B cell (primary cell): ENCODE results near the gene FCRL2. TPM values are rescaled to one million over a fixed set of nuclear protein-coding genes. Genes with fewer than 3 reads are reported as not detected.

Experiments
- ATAC-seq: fragments of 200-7000 bp; cut with Tn5 transposase; one replicate; pipeline ENCODE4 v1.10.0; 2021; ENCODE audit warnings: low read depth, mild to moderate bottlenecking, moderate number of reproducible peaks, moderate library complexity
- CTCF ChIA-PET: fragments of 350-600 bp; sonication (Branson Sonifier 250); formaldehyde crosslinking; loops from one replicate; lab custom pipeline; 2021; ENCODE audit warnings: antibody characterized with exemption, inconsistent platforms; lab: Charles Lee
- POLR2A ChIA-PET: fragments of 350-600 bp; sonication (Branson Sonifier 250); formaldehyde crosslinking; loops from one replicate; lab custom pipeline; 2021; ENCODE audit warnings: antibody characterized with exemption; lab: Charles Lee
- DNase-seq: peaks from one replicate; pipeline ENCODE4 v3.0.0; 2013
- H2AFZ ChIP-seq: 2 replicates; pipeline ENCODE4 v1.6.1; 2012; ENCODE audit warnings: mild to moderate bottlenecking, low read depth, low read length; ENCODE audit not compliant: insufficient read depth, poor library complexity, severe bottlenecking
- H3K27ac ChIP-seq, 2 donors: 1 replicate in 1 of 2; 2 replicates in 1 of 2; pipeline ENCODE4 v1.5.1; 2012 to 2013; ENCODE audit warnings: low read length in 2 of 2, mild to moderate bottlenecking in 2 of 2, moderate library complexity in 1 of 2
- H3K27me3 ChIP-seq, 4 experiments: fragments of 200-600 bp in 1 of 4; sonication (generic) in 1 of 4; replicated peaks in 1 of 4; 1 replicate in 2 of 4; 2 replicates in 2 of 4; pipeline versions ENCODE4 v1.6.1 to v1.7.0; 2013 to 2016; ENCODE audit warnings: low read length in 3 of 4, mild to moderate bottlenecking in 2 of 4, mixed read lengths in 1 of 4, moderate library complexity in 1 of 4; ENCODE audit not compliant: insufficient read depth in 4 of 4, control insufficient read depth in 3 of 4; ENCODE audit errors: control extremely low read depth in 1 of 4
- H3K36me3 ChIP-seq, 2 experiments: replicated peaks in 1 of 2; 1 replicate in 1 of 2; 2 replicates in 1 of 2; pipeline versions ENCODE4 v1.6.1 to v1.7.1; 2013; ENCODE audit warnings: low read length in 1 of 2; ENCODE audit not compliant: insufficient read depth in 2 of 2, control insufficient read depth in 1 of 2; ENCODE audit errors: control extremely low read depth in 1 of 2, extremely low read depth in 1 of 2
- H3K4me1 ChIP-seq, 2 donors: fragments of 200-600 bp in 1 of 2; sonication (generic) in 1 of 2; 1 replicate in 1 of 2; 2 replicates in 1 of 2; pipeline versions ENCODE4 v1.5.1 to v1.6.1; 2013 to 2017; ENCODE audit warnings: low read length in 2 of 2; ENCODE audit not compliant: control insufficient read depth in 2 of 2, insufficient read depth in 2 of 2
- H3K4me2 ChIP-seq: replicated peaks from 2 replicates; pipeline ENCODE3; 2012; ENCODE audit warnings: mild to moderate bottlenecking, low read depth, low read length; ENCODE audit not compliant: poor library complexity, severe bottlenecking
- H3K4me3 ChIP-seq, 5 experiments: fragments of 200-600 bp in 1 of 5; sonication (generic) in 1 of 5; 1 replicate in 3 of 5; 2 replicates in 2 of 5; pipeline versions ENCODE4 v1.5.1 to v1.7.0; 2011 to 2016; ENCODE audit warnings: low read length in 4 of 5, mild to moderate bottlenecking in 4 of 5, low read depth in 2 of 5, control low read depth in 1 of 5, moderate library complexity in 1 of 5; ENCODE audit not compliant: insufficient read depth in 1 of 5; ENCODE audit errors: control extremely low read depth in 1 of 5, extremely low read depth in 1 of 5
- H3K79me2 ChIP-seq: fragments of 200-600 bp; sonication (generic); one replicate; pipeline ENCODE4 v1.6.0; 2016; ENCODE audit warnings: low read length; ENCODE audit not compliant: control insufficient read depth, insufficient read depth
- H3K9ac ChIP-seq: fragments of 200-600 bp; sonication (generic); 2 replicates; pipeline ENCODE4 v1.6.1; 2017; ENCODE audit warnings: mild to moderate bottlenecking, low read length, moderate library complexity
- H3K9me3 ChIP-seq, 3 donors: one replicate each; pipeline versions ENCODE4 v1.6.1 to v1.7.1; 2013; ENCODE audit warnings: low read length in 2 of 3; ENCODE audit not compliant: control insufficient read depth in 2 of 3, insufficient read depth in 1 of 3; ENCODE audit errors: control extremely low read depth in 1 of 3
- H4K20me1 ChIP-seq: 2 replicates; pipeline ENCODE4 v1.6.0; 2012; ENCODE audit warnings: mild to moderate bottlenecking, low read length; ENCODE audit not compliant: insufficient read depth, control insufficient read depth, poor library complexity, severe bottlenecking
- H3K27ac Mint-ChIP-seq: one replicate; pipeline ENCODE4 v1.8.0; 2021; ENCODE audit warnings: mixed read lengths
- H3K27me3 Mint-ChIP-seq: one replicate; pipeline ENCODE4 v1.8.0; 2021; ENCODE audit warnings: mixed read lengths
- H3K4me1 Mint-ChIP-seq: one replicate; pipeline ENCODE4 v1.8.0; 2021; ENCODE audit warnings: mixed read lengths
- H3K4me3 Mint-ChIP-seq: one replicate; pipeline ENCODE4 v1.8.0; 2021; ENCODE audit warnings: mixed read lengths
- H3K9me3 Mint-ChIP-seq: one replicate; pipeline ENCODE4 v1.8.0; 2022; ENCODE audit warnings: mixed read lengths; ENCODE audit not compliant: insufficient read depth
- CTCF ChIP-seq: fragments of 200-600 bp; IDR thresholded peaks from one replicate; pipeline ENCODE4 v1.8.0; 2022; ENCODE audit warnings: antibody characterized with exemption, mild to moderate bottlenecking
- EZH2 ChIP-seq: IDR thresholded peaks from 2 replicates; pipeline ENCODE4 v1.6.1; 2012; ENCODE audit warnings: borderline replicate concordance, low read depth, mild to moderate bottlenecking, moderate library complexity, low read length; ENCODE audit not compliant: insufficient read depth, poor library complexity, severe bottlenecking
- WGBS: methylation state at CpG from one replicate; pipeline ENCODE4 v1.1.5; 2013; ENCODE audit warnings: missing lambda C conversion rate; ENCODE audit not compliant: insufficient coverage; 5-methylcytosine and 5-hydroxymethylcytosine counted together
- intact Hi-C: fragments of 100-400 bp; cut with micrococcal nuclease; formaldehyde crosslinking; loops from one replicate; pipeline ENCODE4 v1.10.0; 2022
- polyA plus RNA-seq: library from polyadenylated mRNA; depleted of rRNA; stranded (reverse); fragments of >200 nt; gene quantifications from 2 replicates; pipeline ENCODE4 v1.2.3, GENCODE V29; 2012
- total RNA-seq, 2 donors: library from RNA; stranded (reverse); fragments of 120-200 nt in 1 of 2; gene quantifications; 1 replicate in 1 of 2; 2 replicates in 1 of 2; pipeline versions ENCODE4 v1.2.3 to v1.2.4, GENCODE V29; 2013 to 2022

The FCRL2 gene
- total and polyA plus RNA-seq, 2 donors (not counting 1 experiment from before 2014, with no cell fraction given), result 78.3 to 184 TPM

DNA sequence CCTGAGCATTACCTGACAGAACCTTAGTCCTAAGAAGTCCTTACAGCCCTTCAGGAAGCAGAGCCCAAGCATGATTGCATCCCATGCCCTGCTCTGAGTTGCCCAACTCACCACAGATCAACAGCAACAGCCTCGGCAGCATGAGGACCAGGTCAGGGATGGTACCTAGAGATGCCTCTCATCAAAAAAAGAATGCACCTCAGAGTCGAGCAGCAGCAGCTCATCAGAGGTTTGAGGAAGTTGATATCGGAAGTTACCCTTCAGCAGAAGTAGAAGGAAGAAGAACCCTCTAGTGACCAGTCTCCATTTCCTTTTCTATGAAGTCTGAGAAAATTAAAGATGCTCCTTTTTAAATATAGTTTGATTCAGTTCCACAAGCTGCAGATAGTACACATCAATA is 43.0 kb upstream of the FCRL2 start, which contains the start of gene FCRL1:
Gene FCRL1 (minus strand): TSS at position 225 of the 400 bp plus-strand sequence. CDS start 83 bp downstream, at position 142.
- H3K9me3 ChIP-seq, result no peaks in the 10 kb centered on the region
- Mint-ChIP-seq H3K4me1 (peaks cover 55% of the 10 kb centered on the region), H3K4me3 (no peak within 1 kb of the TSS), H3K27ac (no peak within 1 kb of the TSS), H3K9me3 (no peaks in the 10 kb centered on the region), H3K27me3 (no peaks in the 10 kb centered on the region)
- H3K36me3 ChIP-seq, result peaks cover 0 to 4% of the 10 kb centered on the region in 2 experiments
- peaks cover 20 to 23% of the 10 kb centered on the region in 2 donors for H3K4me1 ChIP-seq
- H3K4me2 ChIP-seq, result peak within 1 kb of the TSS; percentile 77
- POLR2A ChIA-PET, result interaction anchor here (0.6 to 1.4 kb wide), 7 partner anchors 9 to 46 kb away, joined by 3 to 11 read pairs (median 3); no protein-coding TSS in a partner anchor
- DNase-seq (peak; percentile 77), ATAC-seq (peak; percentile 86)
- WGBS, result no CpG with 5 or more reads among the region's 3 CpGs
- intact Hi-C loops, result loop anchor here (1.0 to 2.0 kb wide), 4 partner anchors 14 to 46 kb away; no protein-coding TSS in a partner anchor
- no peaks in the 10 kb centered on the region for H3K27me3 ChIP-seq
- peak within 1 kb of the TSS; percentile 50 to 83 for H3K27ac ChIP-seq
- no peaks in the 10 kb centered on the region for H4K20me1 ChIP-seq
- H3K9ac ChIP-seq, result peak within 1 kb of the TSS; percentile 87
- peak within 1 kb of the TSS; percentile 39 for H2AFZ ChIP-seq
- CTCF ChIA-PET, result interaction anchor here (0.9 to 3.6 kb wide), 14 partner anchors 10 to 239 kb away, joined by 3 to 26 read pairs (median 6); no protein-coding TSS in a partner anchor
- TF ChIP-seq CTCF (no peak), EZH2 (no peak)
- peaks cover 95% of the 10 kb centered on the region for H3K79me2 ChIP-seq
- peak within 1 kb of the TSS; percentile 66 to 97 (median 84) for H3K4me3 ChIP-seq

- Histone ChIP-seq H2AFZ (peak overlapping the region; percentile 39), H3K27me3 (no peaks in the 10 kb centered on the region), H4K20me1 (no peaks in the 10 kb centered on the region), H3K9ac (peak overlapping the region; percentile 87), H3K4me1 (peaks cover 20 to 25% of the 10 kb centered on the region in 2 donors), H3K4me2 (peak overlapping the region; percentile 77), H3K4me3 (peak overlapping the region; percentile 66 to 97 (median 84)), H3K9me3 (no peaks in the 10 kb centered on the region), H3K79me2 (peaks cover 95% of the 10 kb centered on the region), H3K36me3 (peaks cover 0 to 7% of the 10 kb centered on the region in 2 experiments), H3K27ac (peak overlapping the region; percentile 50 to 83)
- TF ChIP-seq EZH2, result no peak
- no peak for TF ChIP-seq CTCF
- no peak overlapping the region for H3K27ac Mint-ChIP-seq
- no peaks in the 10 kb centered on the region for H3K9me3 Mint-ChIP-seq
- ATAC-seq (peak; percentile 25), DNase-seq (no peak)
- intact Hi-C loops, result no loop called here
- no peaks in the 10 kb centered on the region for H3K27me3 Mint-ChIP-seq
- POLR2A ChIA-PET, result interaction anchor here (1.2 to 1.4 kb wide), 3 partner anchors 10 to 45 kb away, joined by 3 to 5 read pairs (median 3); no protein-coding TSS in a partner anchor
- H3K4me1 Mint-ChIP-seq, result peaks cover 57% of the 10 kb centered on the region
- no peak overlapping the region for H3K4me3 Mint-ChIP-seq
- WGBS, result 5% methylated on average over 2 of the region's 2 CpGs
- CTCF ChIA-PET, result interaction anchor here (0.9 to 3.6 kb wide), 13 partner anchors 11 to 238 kb away, joined by 3 to 26 read pairs (median 5); partner anchors contain the start of gene FCRL2
These were observed 42.3 kb upstream of the FCRL2 start for GRCh38 chr1:157819215-157819614.
